Kidney (tissue), 14 donors: ENCODE data around the gene PRR33. TPM values are rescaled to one million over a fixed set of nuclear protein-coding genes. Genes with fewer than 3 reads are reported as not detected.
A peak's percentile ranks its signal among the peaks of the same experiment; 100 is the strongest.

ENCODE experiments used
- DNase-seq, 5 donors: peaks; one replicate each; pipeline ENCODE4 v3.0.0-alpha.2; 2013 to 2020
- FAIRE-seq: peaks from 2 replicates; lab custom pipeline; 2012; peaks lifted over from hg19 to GRCh38; lab: Jason Lieb, UNC
- H3K27ac ChIP-seq, 2 donors: one replicate each; pipeline ENCODE4 v1.7.0; 2013; ENCODE audit warnings: low read depth in 2 of 2, low read length in 2 of 2, inconsistent platforms in 1 of 2
- H3K27me3 ChIP-seq: one replicate; pipeline ENCODE4 v1.7.1; 2013; ENCODE audit warnings: low read length, inconsistent platforms; ENCODE audit not compliant: control insufficient read depth, insufficient read depth
- H3K36me3 ChIP-seq, 3 donors: one replicate each; pipeline versions ENCODE4 v1.7.0 to v1.7.1; 2013; ENCODE audit warnings: low read length in 3 of 3, control low read depth in 1 of 3, inconsistent platforms in 1 of 3; ENCODE audit not compliant: insufficient read depth in 3 of 3, control insufficient read depth in 2 of 3
- H3K4me1 ChIP-seq, 3 donors: one replicate each; pipeline versions ENCODE4 v1.7.0 to v1.7.1; 2013; ENCODE audit warnings: low read length in 3 of 3, inconsistent platforms in 1 of 3, low read depth in 1 of 3; ENCODE audit not compliant: control insufficient read depth in 2 of 3, insufficient read depth in 2 of 3
- H3K4me3 ChIP-seq, 3 donors: one replicate each; pipeline versions ENCODE4 v1.7.0 to v1.8.1; 2013; ENCODE audit warnings: low read length in 3 of 3, control low read depth in 1 of 3, inconsistent platforms in 1 of 3
- H3K9ac ChIP-seq, 3 donors: one replicate each; pipeline versions ENCODE4 v1.7.0 to v1.7.1; 2013; ENCODE audit warnings: low read length in 3 of 3, control low read depth in 1 of 3, inconsistent platforms in 1 of 3
- H3K9me3 ChIP-seq, 3 donors: one replicate each; pipeline versions ENCODE4 v1.7.0 to v1.7.1; 2013; ENCODE audit warnings: low read length in 3 of 3, control low read depth in 1 of 3, inconsistent platforms in 1 of 3; ENCODE audit not compliant: control insufficient read depth in 2 of 3, insufficient read depth in 1 of 3
- intact Hi-C: fragments of 100-400 bp; cut with DNase I; formaldehyde crosslinking; loops from one replicate; pipeline ENCODE4 v1.11.1; 2022
- polyA plus RNA-seq: library from polyadenylated mRNA; stranded (reverse); fragments of 350-450 nt; fragmentation: Illumina TruSeq; extraction: RNeasy Lipid Tissue Mini Kit (QIAGEN cat#74804); gene quantifications from one replicate; pipeline ENCODE4 v1.2.3, GENCODE V29; 2014; ENCODE audit warnings: low read depth, low replicate concordance; ENCODE audit not compliant: insufficient read depth
- total RNA-seq: library from RNA; stranded (reverse); fragmentation: NEBNext Ultra II Directional; extraction: Animal tissue kit (Norgen Biotek cat#: 25700); gene quantifications from one replicate; pipeline ENCODE4 v1.2.1, GENCODE V29; 2021
- TF ChIP-seq, protein P1 (sequence below): IDR thresholded peaks from 3 replicates; pipeline ENCODE4 v1.5.1; 2012; ENCODE audit warnings: mild to moderate bottlenecking, moderate library complexity, borderline replicate concordance; ENCODE audit not compliant: insufficient read depth; ENCODE audit errors: extremely low read depth
- donor health status: control.
- donor health status: control.
- donor health status: control.
- donor health status: control.
- donor health status: control.
- donor health status: DM: yes; HTN: yes; CAD: no.
- donor health status: Normal renal cell carcinoma (clear cell type).

The PRR33 gene
- total and polyA plus RNA-seq, 2 donors from 2014 or later = not detected

DNA sequence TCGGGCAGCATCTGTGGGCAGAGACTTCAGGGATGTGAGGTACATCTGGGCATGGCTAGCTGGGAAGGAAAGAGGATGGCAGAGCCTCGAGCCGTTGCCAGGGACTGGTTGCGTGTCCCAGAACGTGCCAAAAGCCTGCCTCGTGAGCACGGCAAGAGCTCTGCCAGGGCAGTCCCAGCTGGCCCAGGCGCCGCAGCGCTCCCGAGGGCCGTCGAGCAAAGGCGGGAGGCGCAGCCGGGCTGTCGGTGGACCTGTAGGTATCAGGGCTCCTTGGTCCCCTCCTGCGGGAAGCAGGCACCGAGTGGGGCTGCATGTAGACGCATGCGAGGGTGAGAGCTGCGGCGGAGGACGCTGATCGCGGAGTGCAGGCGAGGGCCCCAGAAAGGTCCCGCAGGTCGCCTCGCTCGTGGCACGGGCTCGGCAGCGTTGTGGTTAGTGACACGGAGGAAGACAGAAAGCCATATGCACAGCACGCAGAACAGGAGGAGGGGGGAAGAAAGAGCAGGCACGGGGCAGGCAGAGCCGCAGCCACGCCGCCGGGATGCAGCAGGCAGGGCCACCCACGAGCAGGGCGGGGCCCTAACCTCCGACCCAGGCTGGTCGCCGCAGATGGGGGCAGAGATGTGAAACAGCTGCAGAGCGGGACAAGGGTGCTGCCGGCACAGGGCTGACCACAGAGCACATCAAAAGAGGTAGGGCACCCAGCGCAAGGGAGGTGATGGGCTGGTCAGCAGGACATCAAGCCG lies 20.8 kb downstream of the PRR33 start:
- no peak overlapping the region for H3K27ac ChIP-seq
- H3K36me3 ChIP-seq = no peaks in the 10 kb centered on the region
- H3K4me3 ChIP-seq = no peak overlapping the region
- H3K27me3 ChIP-seq = no peaks in the 10 kb centered on the region
- no peak overlapping the region for H3K9ac ChIP-seq
- DNase-seq (peak in 1 of 5 donors; percentile 68), FAIRE-seq (no peak)
- TF ChIP-seq, protein P1, sequence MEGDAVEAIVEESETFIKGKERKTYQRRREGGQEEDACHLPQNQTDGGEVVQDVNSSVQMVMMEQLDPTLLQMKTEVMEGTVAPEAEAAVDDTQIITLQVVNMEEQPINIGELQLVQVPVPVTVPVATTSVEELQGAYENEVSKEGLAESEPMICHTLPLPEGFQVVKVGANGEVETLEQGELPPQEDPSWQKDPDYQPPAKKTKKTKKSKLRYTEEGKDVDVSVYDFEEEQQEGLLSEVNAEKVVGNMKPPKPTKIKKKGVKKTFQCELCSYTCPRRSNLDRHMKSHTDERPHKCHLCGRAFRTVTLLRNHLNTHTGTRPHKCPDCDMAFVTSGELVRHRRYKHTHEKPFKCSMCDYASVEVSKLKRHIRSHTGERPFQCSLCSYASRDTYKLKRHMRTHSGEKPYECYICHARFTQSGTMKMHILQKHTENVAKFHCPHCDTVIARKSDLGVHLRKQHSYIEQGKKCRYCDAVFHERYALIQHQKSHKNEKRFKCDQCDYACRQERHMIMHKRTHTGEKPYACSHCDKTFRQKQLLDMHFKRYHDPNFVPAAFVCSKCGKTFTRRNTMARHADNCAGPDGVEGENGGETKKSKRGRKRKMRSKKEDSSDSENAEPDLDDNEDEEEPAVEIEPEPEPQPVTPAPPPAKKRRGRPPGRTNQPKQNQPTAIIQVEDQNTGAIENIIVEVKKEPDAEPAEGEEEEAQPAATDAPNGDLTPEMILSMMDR = no peak
- intact Hi-C loops = no loop called here
- no peaks in the 10 kb centered on the region for H3K9me3 ChIP-seq
- no peaks in the 10 kb centered on the region for H3K4me1 ChIP-seq

DNA sequence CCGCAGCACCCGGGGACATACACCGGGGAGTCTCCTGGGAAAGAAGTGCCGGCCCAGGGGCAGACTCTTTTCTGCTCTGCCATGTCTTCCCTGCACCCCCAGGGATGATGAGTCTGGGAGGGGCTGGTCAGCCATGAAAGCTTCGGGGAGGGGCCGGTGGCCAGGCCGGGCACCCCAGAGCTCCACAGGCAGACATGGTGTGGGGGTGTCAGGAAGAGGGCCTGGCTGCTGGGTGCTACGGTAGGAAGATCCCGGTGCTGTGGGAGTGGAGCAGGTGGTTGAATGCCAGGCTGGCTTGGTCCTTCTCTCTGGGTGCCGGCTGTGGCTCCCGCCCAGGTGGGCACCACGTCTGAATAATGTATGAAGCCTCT lies 21.4 kb downstream of the PRR33 start:
- H3K4me3 ChIP-seq = no peak overlapping the region
- intact Hi-C loops = no loop called here

DNA sequence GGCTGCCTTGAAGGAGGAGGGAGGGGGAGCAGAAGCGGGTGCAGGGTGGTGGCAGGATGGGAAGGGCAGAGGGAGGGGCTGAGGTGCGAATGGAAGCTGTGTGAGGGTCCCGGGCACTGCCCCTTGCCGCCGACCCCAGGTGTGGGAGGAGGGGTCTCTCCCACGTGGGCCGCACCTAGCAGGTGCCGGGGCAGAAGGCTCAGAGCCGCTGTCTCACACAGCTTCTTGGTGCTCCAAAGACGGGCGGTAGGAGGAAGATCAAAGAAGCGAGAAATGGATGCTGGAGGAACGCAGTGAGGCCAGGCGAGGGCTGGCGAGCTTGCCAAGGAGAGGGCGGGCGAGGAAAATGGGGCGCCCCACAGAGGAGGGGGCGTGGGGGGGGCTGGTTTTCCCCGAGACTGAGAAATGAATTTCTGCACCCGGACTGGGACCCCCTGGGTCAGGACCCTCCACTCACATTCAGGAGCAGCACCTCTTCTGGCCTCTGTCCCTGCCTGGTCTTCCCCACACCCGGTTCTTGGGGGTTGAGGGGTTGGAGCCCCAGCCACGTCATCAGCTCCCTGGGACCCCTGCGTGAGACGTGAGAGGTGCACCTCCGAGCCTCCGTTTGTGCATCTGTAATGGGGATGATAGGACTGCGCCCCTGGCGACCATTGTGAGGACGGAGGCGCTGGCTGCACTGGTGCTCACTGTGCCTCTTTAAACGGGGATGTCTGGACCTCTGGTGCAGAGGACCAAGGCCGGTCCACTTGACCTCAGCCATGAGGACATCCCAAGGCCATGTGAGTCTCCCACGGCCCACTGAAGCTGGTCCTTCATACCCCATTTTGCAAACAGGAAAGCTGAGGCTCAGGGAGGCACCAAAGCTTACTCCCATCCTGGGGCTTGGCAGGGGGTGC lies 22.0 kb downstream of the PRR33 start:
- Histone ChIP-seq H3K27ac (no peak overlapping the region), H3K9ac (no peak overlapping the region), H3K4me3 (no peak overlapping the region), H3K36me3 (no peaks in the 10 kb centered on the region), H3K27me3 (no peaks in the 10 kb centered on the region), H3K9me3 (no peaks in the 10 kb centered on the region), H3K4me1 (peaks cover 0 to 6% (median 0%) of the 10 kb centered on the region in 3 donors)
- peak in 1 of 5 donors; percentile 67 for DNase-seq
- TF ChIP-seq, protein P1 = no peak
- intact Hi-C loops = no loop called here
- no peak for FAIRE-seq

More for the DNA sequence above, 21.4 kb downstream of the PRR33 start:
- H3K9ac ChIP-seq = no peak overlapping the region
- peak in 1 of 5 donors; percentile 65 for DNase-seq
- H3K27me3 ChIP-seq = no peaks in the 10 kb centered on the region
- H3K4me1 ChIP-seq = no peaks in the 10 kb centered on the region
- TF ChIP-seq, protein P1 = no peak
- H3K9me3 ChIP-seq = no peaks in the 10 kb centered on the region
- H3K36me3 ChIP-seq = no peaks in the 10 kb centered on the region
- FAIRE-seq = no peak
- no peak overlapping the region for H3K27ac ChIP-seq
